HCT116 (cell line): ENCODE results near the gene PARVB. TPM values are rescaled to one million over a fixed set of nuclear protein-coding genes. Genes with fewer than 3 reads are reported as not detected.

Experiments used
- ATAC-seq: fragments of 200-7000 bp; cut with Tn5 transposase; 2 replicates; pipeline ENCODE4 v1.9.1; 2020; ENCODE audit warnings: mild to moderate bottlenecking, moderate library complexity
- BruUV-seq: library from RNA; stranded (reverse); fragments of 400-500 nt; replicated peaks from 2 replicates; lab custom pipeline; 2021; lab: Mats Ljungman, UMichigan
- CTCF ChIA-PET: fragments of 300-600 bp; sonication (Branson Sonifier 250); formaldehyde crosslinking; loops from one replicate; lab custom pipeline; 2021; ENCODE audit warnings: antibody characterized with exemption; lab: Charles Lee
- POLR2A ChIA-PET: fragments of 300-600, 350-600 bp; sonication (Branson Sonifier 250); formaldehyde crosslinking; loops from one replicate; lab custom pipeline; 2021; ENCODE audit warnings: antibody characterized with exemption; lab: Charles Lee
- RAD21 ChIA-PET, 2 experiments: fragments of 300-600 bp; sonication (Branson Sonifier 250); formaldehyde crosslinking; loops; one replicate each; lab custom pipeline; 2023; ENCODE audit warnings: low total read pairs in 2 of 2; ENCODE audit not compliant: uncharacterized antibody in 2 of 2, unreplicated experiment in 2 of 2, low non-redundant PET in 1 of 2; lab: Charles Lee
- DNase-seq: peaks from one replicate; pipeline ENCODE4 v3.0.0-alpha.2; 2010; ENCODE audit warnings: low read depth, low spot score
- H2AFZ ChIP-seq: fragments of 200-600 bp; shearing (Covaris generic), sonication (generic); 2 replicates; pipeline ENCODE4 v1.6.1; 2017; ENCODE audit warnings: low read depth, mixed run types, mixed read lengths, antibody characterized with exemption, low read length; ENCODE audit not compliant: poor library complexity, severe bottlenecking
- H3K27ac ChIP-seq: 2 replicates; pipeline ENCODE4 v1.5.1; 2012; ENCODE audit warnings: low read depth, low read length
- H3K27me3 ChIP-seq: fragments of 200-600 bp; sonication (generic); 2 replicates; pipeline ENCODE4 v1.6.1; 2016; ENCODE audit warnings: mixed run types, low read length, mixed read lengths; ENCODE audit not compliant: insufficient read depth
- H3K36me3 ChIP-seq, 2 experiments: fragments of 200-500 bp in 1 of 2; fragments of 200-600 bp in 1 of 2; sonication (Bioruptor generic) in 1 of 2; sonication (generic) in 1 of 2; 2 replicates each; pipeline versions ENCODE4 v1.5.1 to v1.6.1; 2014 to 2016; ENCODE audit warnings: low read length in 2 of 2, inconsistent platforms in 1 of 2, mixed read lengths in 1 of 2, mixed run types in 1 of 2; ENCODE audit not compliant: insufficient read depth in 2 of 2, control insufficient read depth in 1 of 2
- H3K4me1 ChIP-seq, 2 experiments: fragments of 200-600 bp in 1 of 2; sonication (generic) in 1 of 2; 2 replicates each; pipeline versions ENCODE4 v1.5.1 to v1.6.1; 2012 to 2017; ENCODE audit warnings: low read length in 2 of 2, inconsistent platforms in 1 of 2, mild to moderate bottlenecking in 1 of 2, mixed read lengths in 1 of 2, mixed run types in 1 of 2, moderate library complexity in 1 of 2; ENCODE audit not compliant: insufficient read depth in 2 of 2, control insufficient read depth in 1 of 2
- H3K4me2 ChIP-seq: fragments of 200-600 bp; sonication (generic); 2 replicates; pipeline ENCODE4 v1.6.1; 2017; ENCODE audit warnings: mixed run types, low read length, mixed read lengths
- H3K4me3 ChIP-seq, 2 experiments: fragments of 200-600 bp in 1 of 2; sonication (generic) in 1 of 2; replicated peaks in 1 of 2; 2 replicates each; pipeline ENCODE4 v1.5.1; 2011 to 2016; ENCODE audit warnings: low read length in 2 of 2, control low read depth in 1 of 2, low read depth in 1 of 2, mild to moderate bottlenecking in 1 of 2, mixed read lengths in 1 of 2, mixed run types in 1 of 2
- H3K79me2 ChIP-seq: fragments of 200-600 bp; sonication (generic); 2 replicates; pipeline ENCODE4 v1.6.1; 2017; ENCODE audit warnings: mild to moderate bottlenecking, mixed run types, low read length, moderate library complexity, mixed read lengths; ENCODE audit not compliant: insufficient read depth
- H3K9ac ChIP-seq: fragments of 200-600 bp; sonication (generic); 2 replicates; pipeline ENCODE4 v1.6.1; 2016; ENCODE audit warnings: low read length, mixed read lengths
- H3K9me2 ChIP-seq: fragments of 200-600 bp; sonication (generic), shearing (Covaris generic); 2 replicates; pipeline ENCODE4 v1.6.1; 2017; ENCODE audit warnings: mixed run types, mild to moderate bottlenecking, moderate library complexity; ENCODE audit not compliant: insufficient read depth
- H3K9me3 ChIP-seq, 2 experiments: fragments of 200-500 bp in 1 of 2; fragments of 200-600 bp in 1 of 2; sonication (Bioruptor generic) in 1 of 2; sonication (generic) in 1 of 2; 2 replicates each; pipeline ENCODE4 v1.6.1; 2014 to 2017; ENCODE audit warnings: low read length in 2 of 2, mixed read lengths in 2 of 2, inconsistent platforms in 1 of 2, low read depth in 1 of 2, mild to moderate bottlenecking in 1 of 2, mixed run types in 1 of 2, moderate library complexity in 1 of 2; ENCODE audit not compliant: control insufficient read depth in 1 of 2, insufficient read depth in 1 of 2
- H4K20me1 ChIP-seq: fragments of 200-600 bp; sonication (generic), shearing (Covaris generic); 2 replicates; pipeline ENCODE4 v1.6.1; 2017; ENCODE audit warnings: mixed run types, mild to moderate bottlenecking, moderate library complexity; ENCODE audit not compliant: insufficient read depth
- CBX3 ChIP-seq: IDR thresholded peaks from 2 replicates; pipeline ENCODE4 v1.6.1; 2012; ENCODE audit warnings: low read depth
- ELF1 ChIP-seq: IDR thresholded peaks from 2 replicates; pipeline ENCODE4 v1.6.1; 2012; ENCODE audit warnings: low read depth, borderline replicate concordance
- EZH2phosphoT487 ChIP-seq: fragments of 200-600 bp; IDR thresholded peaks from 2 replicates; pipeline ENCODE4 v1.6.1; 2018; ENCODE audit warnings: antibody characterized with exemption, borderline replicate concordance
- JUND ChIP-seq: IDR thresholded peaks from 2 replicates; pipeline ENCODE4 v1.6.1; 2012
- POLR2A ChIP-seq: IDR thresholded peaks from 2 replicates; pipeline ENCODE4 v1.7.0; 2011; ENCODE audit warnings: borderline replicate concordance; ENCODE audit not compliant: insufficient read depth, insufficient read length; ENCODE audit errors: extremely low read depth
- RAD21 ChIP-seq: IDR thresholded peaks from 2 replicates; pipeline ENCODE4 v1.6.1; 2012; ENCODE audit warnings: low read depth, mild to moderate bottlenecking
- REST ChIP-seq: IDR thresholded peaks from 2 replicates; pipeline ENCODE4 v1.6.1; 2012; ENCODE audit warnings: low read depth
- SP1 ChIP-seq: IDR thresholded peaks from 2 replicates; pipeline ENCODE4 v1.6.1; 2012; ENCODE audit warnings: low read depth
- SRF ChIP-seq: IDR thresholded peaks from 2 replicates; pipeline ENCODE4 v1.6.1; 2012; ENCODE audit warnings: low read depth
- YY1 ChIP-seq: IDR thresholded peaks from 2 replicates; pipeline ENCODE4 v1.6.1; 2011; ENCODE audit warnings: low read length, low read depth, moderate library complexity, mild to moderate bottlenecking; ENCODE audit not compliant: insufficient replicate concordance; ENCODE audit errors: extremely low read depth
- intact Hi-C: fragments of 100-400 bp; cut with micrococcal nuclease; formaldehyde crosslinking; loops from 2 replicates; pipeline ENCODE4 v1.10.0; 2022
- total RNA-seq: library from RNA; stranded (reverse); gene quantifications from one replicate; pipeline ENCODE4 v1.2.1, GENCODE V29; 2021; ENCODE audit not compliant: unreplicated experiment

Gene PARVB
- total RNA-seq, 1 experiment from 2014 or later: 21.4 TPM

- H3K4me1 ChIP-seq: no peaks in the 10 kb centered on the region
- ChIA-PET POLR2A (no interaction called here), CTCF (no interaction called here), RAD21 (no interaction called here)
- H3K4me2 ChIP-seq: no peak overlapping the region
- no peaks in the 10 kb centered on the region for H3K36me3 ChIP-seq
- no peaks in the 10 kb centered on the region for H3K79me2 ChIP-seq
- no peaks in the 10 kb centered on the region for H4K20me1 ChIP-seq
- ATAC-seq (no peak), DNase-seq (no peak)
- no peak overlapping the region for H3K4me3 ChIP-seq
- H3K9ac ChIP-seq: no peak overlapping the region
- BruUV-seq: no TSS peak
- no peaks in the 10 kb centered on the region for H3K9me2 ChIP-seq
- H3K27ac ChIP-seq: no peak overlapping the region
- H2AFZ ChIP-seq: no peak overlapping the region
- TF ChIP-seq ELF1 (no peak), POLR2A (no peak), REST (no peak), RAD21 (no peak), EZH2phosphoT487 (no peak), CBX3 (no peak), SP1 (no peak), YY1 (no peak), JUND (no peak), SRF (no peak)
- H3K9me3 ChIP-seq: no peaks in the 10 kb centered on the region
- no peaks in the 10 kb centered on the region for H3K27me3 ChIP-seq
- intact Hi-C loops: no loop called here
Observed at GRCh38 chr22:44051358-44051757, 27.3 kb downstream of the PARVB start.
